HL-60/S4 (cell line): ENCODE results near the gene LILRB5.
"Not testable (repeated sequence)": the region's sequence is repeated elsewhere in the genome, so short reads cannot be mapped to it uniquely, and the experiment has no call there.

Experiments used
- in situ Hi-C: fragments of 300-500 bp; cut with MboI; formaldehyde crosslinking; loops from 2 replicates; pipeline ENCODE4 v1.14.3; 2022; ENCODE audit warnings: low sequenced_read_pairs

The LILRB5 gene

DNA sequence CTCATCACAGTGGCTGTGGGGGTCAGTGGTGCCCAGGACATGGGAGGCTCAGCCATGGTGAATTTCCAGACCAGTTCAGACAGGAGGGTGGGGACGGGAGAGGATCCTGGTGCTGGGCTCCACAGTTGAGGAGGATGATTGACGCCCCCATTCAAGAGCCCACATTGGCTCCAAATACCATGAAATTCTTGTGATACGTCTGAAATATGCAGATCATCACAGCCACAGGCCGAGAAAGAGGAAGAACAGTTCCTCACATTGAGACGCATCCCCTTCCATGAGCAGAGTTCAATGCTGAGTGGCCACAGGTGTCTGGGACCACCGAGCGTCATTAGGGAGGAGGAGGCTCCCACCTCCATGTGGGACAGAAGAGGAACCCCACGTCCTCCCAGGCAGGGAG is 13.3 kb downstream of the LILRB5 start:
- in situ Hi-C loops = not testable (repeated sequence)

- in situ Hi-C loops = not testable (repeated sequence)
Observed at GRCh38 chr19:54242646-54243045, 14.4 kb downstream of the LILRB5 start, which contains the start of gene LILRA6. LILRA6 (minus strand) TSS chr19:54242790.

DNA sequence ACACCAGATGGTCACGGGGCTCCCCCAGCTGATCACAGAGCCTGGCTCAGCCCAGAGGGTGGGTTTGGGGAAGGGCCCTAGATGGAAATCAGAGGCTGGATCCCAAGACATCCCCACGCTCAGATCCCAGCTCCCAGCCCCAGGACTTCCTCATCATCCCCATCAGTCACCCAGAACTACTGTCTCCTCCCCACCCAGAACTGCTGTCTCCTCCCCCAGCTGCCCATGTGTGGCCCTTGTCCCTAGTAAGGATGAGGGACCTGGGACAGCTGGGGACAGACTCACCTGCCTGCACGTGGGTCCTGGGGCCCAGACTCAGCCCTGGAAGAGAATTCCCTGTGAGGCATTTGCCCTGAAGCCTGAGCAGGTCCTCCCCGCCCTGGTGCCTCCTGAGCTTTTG is 14.8 kb downstream of the LILRB5 start:
- in situ Hi-C loops = not testable (repeated sequence)

- in situ Hi-C loops = not testable (repeated sequence)
Observed at GRCh38 chr19:54240372-54241336, 16.4 kb downstream of the LILRB5 start.

DNA sequence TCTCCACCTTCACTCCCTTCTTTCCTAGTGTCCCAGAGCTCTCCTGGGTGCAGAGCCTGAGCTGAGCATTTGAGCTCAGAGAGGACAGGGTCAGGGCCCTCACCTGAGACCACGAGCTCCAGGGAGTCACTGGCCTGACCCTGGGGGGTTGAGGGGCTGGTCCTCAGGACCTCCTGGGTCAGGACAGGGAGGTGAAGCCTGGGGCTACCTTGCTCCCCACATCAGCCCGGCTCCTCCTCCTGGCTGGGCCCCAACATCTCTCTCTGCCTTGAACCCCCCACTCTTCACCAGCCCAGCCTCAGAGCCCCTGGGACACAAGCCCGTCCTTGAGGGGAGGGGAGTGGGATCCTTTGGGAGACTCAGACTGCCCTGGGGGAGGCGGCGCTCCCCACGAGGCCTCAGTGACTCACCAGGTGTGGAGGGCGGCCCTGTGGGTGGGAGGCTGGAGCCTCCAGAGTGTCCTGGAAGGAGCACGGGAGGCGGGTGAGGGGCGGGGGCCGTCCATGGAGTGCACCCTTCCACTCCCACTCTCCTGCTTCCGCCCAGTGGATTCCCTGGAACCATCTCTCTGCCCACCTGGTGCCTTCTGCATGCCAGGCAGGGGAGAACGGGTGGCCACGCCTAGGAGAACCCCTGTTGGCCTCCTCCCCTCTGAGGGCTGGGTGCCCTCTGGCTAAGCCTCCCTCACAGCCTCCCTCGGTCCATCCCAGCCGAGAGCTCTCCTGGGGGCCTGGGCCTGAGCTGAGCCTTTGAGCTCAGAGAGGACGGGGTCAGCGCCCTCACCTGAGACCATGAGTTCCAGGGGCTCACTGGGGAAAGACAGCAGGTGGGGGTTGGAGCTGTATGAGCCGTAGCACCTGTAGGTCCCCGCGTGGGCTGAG is 17.3 kb downstream of the LILRB5 start:
- in situ Hi-C loops = not testable (repeated sequence)

GRCh38 chr19:54233941-54234340 is 23.1 kb downstream of the LILRB5 start:
- in situ Hi-C loops = no loop called here

DNA sequence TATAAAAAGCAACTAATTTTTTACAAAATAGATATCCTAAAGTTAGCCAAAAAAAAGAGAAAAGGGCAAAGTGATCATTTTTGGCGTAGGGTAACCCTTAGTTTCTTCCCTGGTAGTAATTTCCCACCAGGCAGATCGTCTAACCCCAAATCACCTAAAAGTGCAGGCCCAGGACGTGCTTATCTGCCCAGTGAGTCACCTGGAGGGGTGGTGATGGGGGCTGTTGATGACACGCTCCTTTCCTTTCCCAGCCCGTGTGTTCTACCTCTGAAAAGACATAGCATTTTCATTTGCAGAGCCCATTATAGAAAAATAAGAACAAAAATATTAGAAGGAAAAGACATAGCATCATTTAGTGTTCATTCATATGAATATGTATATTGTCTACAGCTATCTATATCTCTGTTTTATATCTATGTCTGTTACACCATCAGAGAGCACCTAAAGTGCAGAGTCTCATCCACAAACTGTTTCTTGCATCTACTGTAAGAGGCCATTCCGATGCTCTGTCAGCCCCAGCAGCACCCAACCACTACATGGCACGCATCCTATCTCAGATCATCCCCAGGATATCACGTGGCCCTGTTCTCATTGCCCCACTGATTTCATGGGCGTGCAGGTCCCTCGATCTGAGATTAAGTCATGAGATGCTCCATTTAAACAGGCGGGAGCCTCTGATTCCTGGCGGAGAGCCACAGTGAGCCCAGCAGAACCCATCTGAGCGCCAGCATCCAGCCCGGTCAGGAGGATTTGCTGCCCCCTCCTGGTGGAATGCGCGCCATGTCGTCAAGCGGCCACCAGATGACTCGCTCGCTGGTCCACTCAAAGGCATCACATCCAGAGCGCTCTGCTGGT is 25.8 kb downstream of the LILRB5 start:
- in situ Hi-C loops = no loop called here

DNA sequence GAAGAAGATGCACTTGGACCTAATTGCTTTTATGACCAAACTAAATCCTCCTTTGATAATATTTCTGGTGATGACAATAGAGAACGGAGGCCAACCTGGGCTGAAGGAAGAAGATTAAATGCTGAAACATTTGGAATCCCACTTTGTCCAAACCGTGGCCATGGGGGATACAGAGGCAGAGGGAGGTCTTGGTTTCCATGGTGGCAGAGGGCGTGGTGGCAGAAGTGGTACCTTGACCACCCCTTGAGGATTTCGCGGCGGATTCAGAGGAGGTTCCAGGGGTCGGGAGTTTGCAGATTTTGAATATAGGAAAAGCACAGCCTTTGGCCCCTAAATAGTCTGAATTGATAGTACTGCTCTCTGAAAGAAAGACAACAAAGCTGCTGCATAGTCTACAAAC is 27.0 kb downstream of the LILRB5 start:
- in situ Hi-C loops = no loop called here

DNA sequence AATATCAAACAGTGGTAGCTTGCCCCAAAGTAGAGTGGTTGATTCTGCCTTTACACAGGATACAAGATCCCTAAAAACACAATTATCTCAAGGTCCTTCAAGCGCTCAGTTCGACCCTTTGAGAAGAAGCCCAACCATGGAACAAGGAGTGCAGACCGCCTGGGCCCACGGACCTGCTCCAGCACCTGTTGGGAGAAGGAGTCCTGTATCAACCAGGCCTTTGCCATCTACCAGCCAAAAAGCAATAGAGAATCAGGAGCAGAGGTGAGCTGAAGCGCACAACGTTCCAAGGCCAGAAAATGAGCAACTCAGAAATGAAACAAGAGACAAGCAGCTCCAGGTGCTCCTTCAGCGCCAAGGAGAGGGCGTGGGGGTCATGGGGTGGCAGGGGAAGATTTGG is 27.9 kb downstream of the LILRB5 start:
- in situ Hi-C loops = no loop called here

GRCh38 chr19:54224619-54225018 is 32.5 kb downstream of the LILRB5 start:
- in situ Hi-C loops = not testable (repeated sequence)

DNA sequence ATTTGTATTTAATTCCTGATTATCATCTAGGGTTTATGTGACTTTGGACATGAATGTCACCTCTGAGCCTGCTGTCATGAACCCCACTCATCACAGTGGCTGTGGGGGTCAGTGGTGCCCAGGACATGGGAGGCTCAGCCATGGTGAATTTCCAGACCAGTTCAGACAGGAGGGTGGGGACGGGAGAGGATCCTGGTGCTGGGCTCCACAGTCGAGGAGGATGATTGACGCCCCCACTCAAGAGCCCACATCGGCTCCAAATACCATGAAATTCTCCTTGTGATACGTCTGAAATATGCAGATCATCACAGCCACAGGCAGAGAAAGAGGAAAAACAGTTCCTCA is 33.2 kb downstream of the LILRB5 start:
- in situ Hi-C loops = not testable (repeated sequence)

DNA sequence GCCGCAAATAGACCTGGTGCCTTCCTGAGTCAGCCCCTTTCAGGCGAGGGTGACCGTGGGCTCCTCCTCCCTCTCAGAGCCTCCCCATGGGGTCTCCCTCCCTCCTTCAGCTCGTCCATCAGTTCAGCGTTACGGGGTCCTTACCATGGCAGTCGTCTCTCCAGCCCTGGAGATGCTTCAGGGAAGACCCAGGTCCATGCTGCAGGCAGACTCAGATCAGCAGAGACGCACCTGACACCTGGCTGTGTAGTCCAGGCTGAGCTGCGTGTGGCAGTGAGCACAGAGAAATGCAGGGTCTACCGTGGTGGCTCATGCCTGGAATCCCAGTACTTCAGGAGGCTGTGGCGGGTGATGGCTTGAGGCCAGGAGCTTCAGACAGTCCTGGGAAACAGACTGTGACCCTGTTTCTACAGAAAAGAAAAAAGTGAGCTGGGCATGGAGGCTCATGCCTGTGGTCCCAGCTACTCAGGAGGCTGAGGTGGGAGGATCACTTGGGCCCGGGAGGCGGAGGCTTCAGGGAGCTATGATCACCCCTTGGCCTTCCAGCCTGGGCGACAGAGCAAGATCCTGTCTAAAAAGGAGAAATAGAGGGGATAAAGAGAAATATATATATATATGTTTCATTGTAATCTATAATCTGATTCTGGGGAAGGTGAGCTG is 33.7 kb downstream of the LILRB5 start:
- in situ Hi-C loops = not testable (repeated sequence)

GRCh38 chr19:54222474-54223276 is 34.4 kb downstream of the LILRB5 start, which contains the start of gene LILRB3:
LILRB3 (minus strand) TSS chr19:54223007; CDS start chr19:54222976, 31 bp downstream.
- in situ Hi-C loops = not testable (repeated sequence)

GRCh38 chr19:54221947-54222346 is 35.1 kb downstream of the LILRB5 start:
- in situ Hi-C loops = not testable (repeated sequence)

DNA sequence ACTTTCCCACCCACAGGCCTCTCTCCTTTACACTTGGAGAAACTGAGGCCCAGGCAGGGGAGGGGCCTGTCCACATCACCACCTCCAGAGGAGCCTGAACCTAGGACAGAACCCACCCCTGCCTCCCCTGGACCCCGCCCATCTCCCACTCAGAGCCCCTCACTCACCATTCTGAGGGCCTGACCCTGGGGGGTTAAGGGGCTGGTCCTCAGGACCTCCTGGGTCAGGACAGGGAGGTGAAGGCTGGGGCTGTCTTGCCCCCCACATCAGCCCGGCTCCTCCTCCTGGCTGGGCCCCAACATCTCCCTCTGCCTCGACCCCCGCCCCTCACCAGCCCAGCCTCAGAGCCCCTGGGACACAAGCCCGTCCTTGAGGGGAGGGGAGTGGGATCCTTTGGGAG is 37.4 kb downstream of the LILRB5 start:
- in situ Hi-C loops = not testable (repeated sequence)

GRCh38 chr19:54218960-54219661 is 38.0 kb downstream of the LILRB5 start:
- in situ Hi-C loops = no loop called here

GRCh38 chr19:54218259-54218658 is 38.8 kb downstream of the LILRB5 start:
- in situ Hi-C loops = no loop called here

DNA sequence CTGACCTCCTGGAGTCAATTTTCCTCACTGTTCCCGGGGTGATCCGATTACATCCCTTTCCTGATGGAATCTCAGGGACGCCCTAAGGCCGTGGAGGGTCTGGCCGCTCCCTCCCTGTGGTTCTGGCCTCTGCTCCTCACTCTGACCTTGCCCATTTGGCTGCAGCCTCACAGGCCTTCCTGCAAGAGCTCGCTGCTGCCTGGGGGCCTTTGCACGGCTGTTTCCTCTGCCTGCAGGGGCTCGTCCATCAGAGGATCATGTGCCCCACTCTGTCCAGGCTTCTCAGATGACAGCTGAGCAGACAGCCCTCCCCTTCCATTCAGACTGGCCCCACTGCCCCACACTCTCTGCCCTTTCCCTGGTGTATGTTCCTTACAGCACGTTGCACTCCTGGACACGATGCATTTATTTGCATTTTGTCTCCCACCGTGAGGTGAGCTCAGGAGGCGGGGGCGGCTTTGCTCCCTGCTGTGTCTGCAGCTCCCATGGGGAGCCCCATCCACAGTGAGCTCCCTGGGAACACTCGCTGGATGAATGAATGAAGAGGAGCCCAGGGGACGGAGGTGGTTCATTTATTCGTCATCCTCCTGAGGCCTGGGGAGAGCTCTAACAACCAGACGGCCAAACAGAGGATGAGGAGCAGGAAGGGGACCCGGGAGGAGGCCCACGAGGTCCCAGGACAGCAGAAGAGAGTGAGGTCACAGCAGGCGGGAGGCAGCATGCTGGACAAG is 39.4 kb downstream of the LILRB5 start:
- in situ Hi-C loops = not testable (repeated sequence)
